Endothelial cell of umbilical vein (primary cell): ENCODE results near the gene KMT2C. TPM values are rescaled to one million over a fixed set of nuclear protein-coding genes. Genes with fewer than 3 reads are reported as not detected.

Source experiments
- BruUV-seq: library from RNA; stranded (reverse); fragments of 400-500 nt; replicated peaks from 2 replicates; lab custom pipeline; 2021; lab: Mats Ljungman, UMichigan
- CTCF ChIA-PET: fragments of 300-600, 350-600 bp; sonication (Branson Sonifier 250); formaldehyde crosslinking; loops from one replicate; lab custom pipeline; 2021; ENCODE audit warnings: antibody characterized with exemption, inconsistent platforms; lab: Charles Lee
- POLR2A ChIA-PET: fragments of 300-600, 350-600 bp; sonication (Branson Sonifier 250); formaldehyde crosslinking; loops from one replicate; lab custom pipeline; 2021; ENCODE audit warnings: antibody characterized with exemption, inconsistent platforms; lab: Charles Lee
- DNase-seq: peaks from one replicate; pipeline ENCODE4 v3.0.0-alpha.2; 2011; ENCODE audit warnings: low read depth, low spot score
- FAIRE-seq: peaks from 2 replicates; lab custom pipeline; 2011; peaks lifted over from hg19 to GRCh38; lab: Jason Lieb, UNC
- H2AFZ ChIP-seq: 2 replicates; pipeline ENCODE4 v1.6.0; 2012; ENCODE audit warnings: low read depth, low read length, control low read depth, inconsistent platforms
- H3K27ac ChIP-seq: 2 replicates; pipeline ENCODE4 v1.5.1; 2011; ENCODE audit warnings: low read depth, mild to moderate bottlenecking, control low read depth, low read length, moderate library complexity; ENCODE audit not compliant: insufficient read depth
- H3K27me3 ChIP-seq, 2 experiments: 2 replicates each; pipeline versions ENCODE4 v1.6.0 to v1.6.1; 2011; ENCODE audit warnings: low read length in 2 of 2, mixed read lengths in 1 of 2; ENCODE audit not compliant: control insufficient read depth in 2 of 2, insufficient read depth in 2 of 2
- H3K36me3 ChIP-seq, 2 experiments: 2 replicates in 1 of 2; 3 replicates in 1 of 2; pipeline ENCODE4 v1.5.1; 2011; ENCODE audit warnings: low read length in 2 of 2, mild to moderate bottlenecking in 1 of 2, moderate library complexity in 1 of 2; ENCODE audit not compliant: control insufficient read depth in 2 of 2, insufficient read depth in 2 of 2; ENCODE audit errors: extremely low read depth in 1 of 2
- H3K4me1 ChIP-seq: 3 replicates; pipeline ENCODE4 v1.5.1; 2011; ENCODE audit warnings: mild to moderate bottlenecking, low read length; ENCODE audit not compliant: control insufficient read depth, insufficient read depth; ENCODE audit errors: extremely low read depth
- H3K4me2 ChIP-seq: 2 replicates; pipeline ENCODE4 v1.6.1; 2011; ENCODE audit warnings: low read length, control low read depth, mixed read lengths; ENCODE audit not compliant: insufficient read depth
- H3K4me3 ChIP-seq, 3 experiments: fragments of 200-600 bp in 1 of 3; sonication (generic), shearing (Covaris generic) in 1 of 3; replicated peaks in 1 of 3; 2 replicates each; pipeline ENCODE4 v1.5.1; 2011 to 2016; ENCODE audit warnings: control low read depth in 3 of 3, low read length in 3 of 3, mild to moderate bottlenecking in 2 of 3, inconsistent platforms in 1 of 3, low read depth in 1 of 3, moderate library complexity in 1 of 3; ENCODE audit not compliant: insufficient read depth in 1 of 3
- H3K79me2 ChIP-seq: 2 replicates; pipeline ENCODE4 v1.6.0; 2012; ENCODE audit warnings: low read length, inconsistent platforms; ENCODE audit not compliant: control insufficient read depth, insufficient read depth
- H3K9ac ChIP-seq: replicated peaks from 2 replicates; pipeline ENCODE3; 2011; ENCODE audit warnings: low read length, control low read depth; ENCODE audit not compliant: insufficient read depth; ENCODE audit errors: extremely low read depth
- H3K9me1 ChIP-seq: replicated peaks from 3 replicates; pipeline ENCODE4 v1.6.0; 2011; ENCODE audit warnings: mild to moderate bottlenecking, low read length; ENCODE audit not compliant: control insufficient read depth, insufficient read depth; ENCODE audit errors: extremely low read depth
- H3K9me3 ChIP-seq: replicated peaks from 2 replicates; pipeline ENCODE4 v1.5.1; 2012; ENCODE audit warnings: low read length, inconsistent platforms; ENCODE audit not compliant: control insufficient read depth, insufficient read depth
- H4K20me1 ChIP-seq: replicated peaks from 2 replicates; pipeline ENCODE3; 2011; ENCODE audit warnings: mild to moderate bottlenecking, low read length; ENCODE audit not compliant: control insufficient read depth, insufficient read depth; ENCODE audit errors: extremely low read depth
- CTCF ChIP-seq, 2 donors: IDR thresholded peaks; 1 replicate in 1 of 2; 2 replicates in 1 of 2; pipeline ENCODE4 v1.5.1; 2011; ENCODE audit warnings: low read length in 2 of 2, mild to moderate bottlenecking in 2 of 2, moderate library complexity in 2 of 2, control low read depth in 1 of 2, inconsistent platforms in 1 of 2, low read depth in 1 of 2; ENCODE audit not compliant: insufficient read depth in 1 of 2; ENCODE audit errors: extremely low read depth in 1 of 2
- EZH2 ChIP-seq: IDR thresholded peaks from 2 replicates; pipeline ENCODE4 v1.6.1; 2012; ENCODE audit warnings: borderline replicate concordance, low read depth, mild to moderate bottlenecking, moderate library complexity, low read length, inconsistent platforms; ENCODE audit not compliant: severe bottlenecking
- FOS ChIP-seq: IDR thresholded peaks from 2 replicates; pipeline ENCODE4 v1.6.1; 2011; ENCODE audit warnings: mild to moderate bottlenecking, low read length, moderate library complexity, borderline replicate concordance; ENCODE audit not compliant: insufficient read depth
- GATA2 ChIP-seq: IDR thresholded peaks from 2 replicates; pipeline ENCODE4 v1.7.0; 2011; ENCODE audit warnings: low read depth, mild to moderate bottlenecking, moderate library complexity, mixed read lengths, low read length; ENCODE audit not compliant: insufficient read length, insufficient read depth
- JUN ChIP-seq: IDR thresholded peaks from 2 replicates; pipeline ENCODE4 v1.6.1; 2011; ENCODE audit warnings: borderline replicate concordance, low read depth; ENCODE audit not compliant: insufficient read length, insufficient read depth
- MAX ChIP-seq: IDR thresholded peaks from 2 replicates; pipeline ENCODE4 v1.6.1; 2011; ENCODE audit not compliant: insufficient read depth, insufficient read length
- MYC ChIP-seq: IDR thresholded peaks from one replicate; pipeline ENCODE4 v1.6.1; 2011; ENCODE audit warnings: mild to moderate bottlenecking, low read depth, low read length
- POLR2A ChIP-seq: IDR thresholded peaks from 2 replicates; pipeline ENCODE4 v1.6.1; 2012; ENCODE audit warnings: low read depth, mild to moderate bottlenecking, control low read depth, low read length
- POLR2AphosphoS5 ChIP-seq: IDR thresholded peaks from 2 replicates; pipeline ENCODE4 v1.6.1; 2012; ENCODE audit warnings: low read depth, mild to moderate bottlenecking, control low read depth, low read length, moderate library complexity; ENCODE audit not compliant: insufficient read depth
- dilution Hi-C: fragments of 300-500 bp; cut with MboI; formaldehyde crosslinking; loops from one replicate; pipeline ENCODE4 v1.15.0; 2019; ENCODE audit warnings: low sequenced_read_pairs; ENCODE audit not compliant: extremely low pct_ligation_motif_present
- intact Hi-C: fragments of 100-400 bp; cut with micrococcal nuclease; formaldehyde crosslinking; loops from one replicate; pipeline ENCODE4 v1.10.0; 2022
- polyA plus RNA-seq, 4 experiments: library from polyadenylated mRNA; depleted of rRNA in 3 of 4; stranded (reverse) in 3 of 4; unstranded in 1 of 4; fragments of >200 nt; gene quantifications; 2 replicates each; pipeline versions ENCODE4 v1.2.1 to v1.2.3, GENCODE V29; 2011 to 2012; ENCODE audit warnings: missing spikeins in 1 of 4
- total RNA-seq: library from RNA; stranded (reverse); gene quantifications from 2 replicates; pipeline ENCODE4 v1.2.3, GENCODE V29; 2021

Gene KMT2C
- total and polyA plus RNA-seq, 2 donors (not counting 3 experiments of a cell fraction or from before 2014, with no cell fraction given), result 8.0 to 53.7 TPM

DNA sequence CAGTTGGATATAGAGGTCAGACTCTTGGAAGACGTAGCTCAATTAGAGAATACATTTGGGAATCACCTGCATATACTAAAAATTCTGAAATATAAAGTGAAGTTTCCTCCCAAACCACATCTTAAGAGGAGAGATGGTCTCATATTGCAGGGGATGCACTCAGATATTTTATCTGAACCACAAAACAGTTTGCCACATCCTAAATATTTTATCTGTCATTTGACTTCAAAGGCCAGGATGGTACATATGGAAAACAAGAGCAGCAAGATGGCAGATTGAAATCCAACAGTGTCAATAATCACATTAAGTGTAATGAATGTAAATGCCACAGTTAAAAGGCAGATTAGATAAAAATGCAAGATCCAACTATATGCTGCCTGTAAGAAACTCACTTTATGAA is 313.3 kb downstream of the KMT2C start:
- H3K9me1 ChIP-seq, result no peaks in the 10 kb centered on the region
- H3K4me2 ChIP-seq, result no peak overlapping the region
- H3K9me3 ChIP-seq, result no peaks in the 10 kb centered on the region
- H4K20me1 ChIP-seq, result no peaks in the 10 kb centered on the region
- peaks cover 15 to 16% of the 10 kb centered on the region in 2 experiments for H3K36me3 ChIP-seq
- no peaks in the 10 kb centered on the region for H3K79me2 ChIP-seq
- no peak overlapping the region for H3K4me3 ChIP-seq
- FAIRE-seq (no peak), DNase-seq (no peak)
- H3K4me1 ChIP-seq, result peaks cover 12% of the 10 kb centered on the region
- H3K27ac ChIP-seq, result no peak overlapping the region
- TF ChIP-seq FOS (no peak), JUN (no peak), MAX (no peak), POLR2A (no peak), MYC (no peak), GATA2 (no peak), CTCF (IDR thresholded peaks at IDR 0.05; ENCODE audit: extremely low read depth in 1 of 2, insufficient read depth in 1 of 2, low read depth in 1 of 2, low read length in 2 of 2) (no peak), EZH2 (no peak), POLR2AphosphoS5 (no peak)
- H3K9ac ChIP-seq, result no peak overlapping the region
- H2AFZ ChIP-seq, result no peak overlapping the region
- POLR2A ChIA-PET, result interaction anchor here (0.7 kb wide), 1 partner anchor 530 kb away, joined by 3 read pairs; no protein-coding TSS in a partner anchor
- intact Hi-C loops (no loop called here), dilution Hi-C loops (no loop called here)
- CTCF ChIA-PET, result no interaction called here
- no TSS peak for BruUV-seq
- H3K27me3 ChIP-seq, result no peaks in the 10 kb centered on the region
